Measurements from ENCODE around the gene GSG1L.

The GSG1L gene

DNA sequence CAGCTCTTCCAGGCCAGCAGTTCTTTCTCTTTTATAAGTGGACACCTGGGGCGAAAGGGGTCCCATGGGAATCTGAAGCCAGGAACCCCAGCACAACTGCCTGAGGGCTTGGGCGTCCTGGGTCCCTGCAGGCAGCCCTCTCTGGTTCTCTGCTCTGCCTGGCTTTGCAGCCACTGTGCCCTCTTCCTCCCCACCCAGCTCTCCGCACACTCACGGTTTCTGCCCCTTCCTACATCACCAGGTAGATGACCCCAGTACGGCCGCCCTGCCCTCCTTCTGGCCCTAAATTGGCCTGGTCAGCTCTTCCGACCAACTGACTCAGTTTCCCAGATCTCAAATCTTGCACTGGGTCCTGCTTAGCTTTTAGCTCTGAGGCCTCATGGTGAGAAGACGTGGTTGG, 288.3 kb downstream of the GSG1L start:
- Histone ChIP-seq H3K4me3 (replicated peaks; ENCODE audit: insufficient read depth, low read length) (no peak overlapping the region), H3K27ac (replicated peaks) (no peak overlapping the region), H3K27me3 (ENCODE audit: insufficient read depth, poor library complexity, severe bottlenecking) (no peaks in the 10 kb centered on the region)
- DNase-seq (ENCODE audit: low read depth in 1 of 2, low spot score in 1 of 2) = no peak
- no peak for TF ChIP-seq SPI1 (IDR thresholded peaks at IDR 0.05; ENCODE audit: borderline replicate concordance, low read depth)
- TF ChIP-seq, protein P1, sequence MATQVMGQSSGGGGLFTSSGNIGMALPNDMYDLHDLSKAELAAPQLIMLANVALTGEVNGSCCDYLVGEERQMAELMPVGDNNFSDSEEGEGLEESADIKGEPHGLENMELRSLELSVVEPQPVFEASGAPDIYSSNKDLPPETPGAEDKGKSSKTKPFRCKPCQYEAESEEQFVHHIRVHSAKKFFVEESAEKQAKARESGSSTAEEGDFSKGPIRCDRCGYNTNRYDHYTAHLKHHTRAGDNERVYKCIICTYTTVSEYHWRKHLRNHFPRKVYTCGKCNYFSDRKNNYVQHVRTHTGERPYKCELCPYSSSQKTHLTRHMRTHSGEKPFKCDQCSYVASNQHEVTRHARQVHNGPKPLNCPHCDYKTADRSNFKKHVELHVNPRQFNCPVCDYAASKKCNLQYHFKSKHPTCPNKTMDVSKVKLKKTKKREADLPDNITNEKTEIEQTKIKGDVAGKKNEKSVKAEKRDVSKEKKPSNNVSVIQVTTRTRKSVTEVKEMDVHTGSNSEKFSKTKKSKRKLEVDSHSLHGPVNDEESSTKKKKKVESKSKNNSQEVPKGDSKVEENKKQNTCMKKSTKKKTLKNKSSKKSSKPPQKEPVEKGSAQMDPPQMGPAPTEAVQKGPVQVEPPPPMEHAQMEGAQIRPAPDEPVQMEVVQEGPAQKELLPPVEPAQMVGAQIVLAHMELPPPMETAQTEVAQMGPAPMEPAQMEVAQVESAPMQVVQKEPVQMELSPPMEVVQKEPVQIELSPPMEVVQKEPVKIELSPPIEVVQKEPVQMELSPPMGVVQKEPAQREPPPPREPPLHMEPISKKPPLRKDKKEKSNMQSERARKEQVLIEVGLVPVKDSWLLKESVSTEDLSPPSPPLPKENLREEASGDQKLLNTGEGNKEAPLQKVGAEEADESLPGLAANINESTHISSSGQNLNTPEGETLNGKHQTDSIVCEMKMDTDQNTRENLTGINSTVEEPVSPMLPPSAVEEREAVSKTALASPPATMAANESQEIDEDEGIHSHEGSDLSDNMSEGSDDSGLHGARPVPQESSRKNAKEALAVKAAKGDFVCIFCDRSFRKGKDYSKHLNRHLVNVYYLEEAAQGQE (IDR thresholded peaks at IDR 0.05; ENCODE audit: insufficient replicate concordance, low read depth) = no peak

DNA sequence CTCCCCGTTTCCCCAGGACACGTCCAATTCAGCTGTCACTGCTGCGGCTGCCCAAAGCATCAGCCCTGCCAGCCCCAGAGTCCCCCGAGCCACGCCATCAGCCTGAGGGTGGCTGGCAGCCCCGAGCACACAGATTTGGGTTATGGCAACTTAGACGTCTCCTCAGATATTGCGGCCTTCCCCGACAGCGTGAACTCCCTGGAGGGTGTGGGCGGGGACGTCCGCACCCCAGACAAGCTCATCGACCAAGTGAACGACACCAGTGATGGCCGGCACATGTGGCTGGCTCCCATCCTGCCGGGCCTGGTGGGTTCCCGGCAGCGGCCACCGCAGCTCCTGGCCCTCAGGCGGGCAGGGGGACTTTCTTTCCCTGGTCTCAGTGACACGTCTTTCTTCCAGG, 288.7 kb downstream of the GSG1L start:
- TF ChIP-seq, protein P2, sequence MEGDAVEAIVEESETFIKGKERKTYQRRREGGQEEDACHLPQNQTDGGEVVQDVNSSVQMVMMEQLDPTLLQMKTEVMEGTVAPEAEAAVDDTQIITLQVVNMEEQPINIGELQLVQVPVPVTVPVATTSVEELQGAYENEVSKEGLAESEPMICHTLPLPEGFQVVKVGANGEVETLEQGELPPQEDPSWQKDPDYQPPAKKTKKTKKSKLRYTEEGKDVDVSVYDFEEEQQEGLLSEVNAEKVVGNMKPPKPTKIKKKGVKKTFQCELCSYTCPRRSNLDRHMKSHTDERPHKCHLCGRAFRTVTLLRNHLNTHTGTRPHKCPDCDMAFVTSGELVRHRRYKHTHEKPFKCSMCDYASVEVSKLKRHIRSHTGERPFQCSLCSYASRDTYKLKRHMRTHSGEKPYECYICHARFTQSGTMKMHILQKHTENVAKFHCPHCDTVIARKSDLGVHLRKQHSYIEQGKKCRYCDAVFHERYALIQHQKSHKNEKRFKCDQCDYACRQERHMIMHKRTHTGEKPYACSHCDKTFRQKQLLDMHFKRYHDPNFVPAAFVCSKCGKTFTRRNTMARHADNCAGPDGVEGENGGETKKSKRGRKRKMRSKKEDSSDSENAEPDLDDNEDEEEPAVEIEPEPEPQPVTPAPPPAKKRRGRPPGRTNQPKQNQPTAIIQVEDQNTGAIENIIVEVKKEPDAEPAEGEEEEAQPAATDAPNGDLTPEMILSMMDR (IDR thresholded peaks at IDR 0.05; ENCODE audit: insufficient read depth, low read length) = no peak
- TF ChIP-seq, protein P1 (IDR thresholded peaks at IDR 0.05; ENCODE audit: insufficient replicate concordance, low read depth) = no peak
- no peak for TF ChIP-seq POLR2AphosphoS5 (IDR thresholded peaks at IDR 0.05; ENCODE audit: low read depth)
- TF ChIP-seq GABPA (IDR thresholded peaks at IDR 0.05; ENCODE audit: low read depth) = no peak
- DNase-seq (ENCODE audit: low read depth in 1 of 2, low spot score in 1 of 2) = no peak
- no peak overlapping the region for H3K27ac ChIP-seq (replicated peaks)
- H3K27me3 ChIP-seq (ENCODE audit: insufficient read depth, poor library complexity, severe bottlenecking) = no peaks in the 10 kb centered on the region
- no peak overlapping the region for H3K4me3 ChIP-seq (replicated peaks; ENCODE audit: insufficient read depth, low read length)

DNA sequence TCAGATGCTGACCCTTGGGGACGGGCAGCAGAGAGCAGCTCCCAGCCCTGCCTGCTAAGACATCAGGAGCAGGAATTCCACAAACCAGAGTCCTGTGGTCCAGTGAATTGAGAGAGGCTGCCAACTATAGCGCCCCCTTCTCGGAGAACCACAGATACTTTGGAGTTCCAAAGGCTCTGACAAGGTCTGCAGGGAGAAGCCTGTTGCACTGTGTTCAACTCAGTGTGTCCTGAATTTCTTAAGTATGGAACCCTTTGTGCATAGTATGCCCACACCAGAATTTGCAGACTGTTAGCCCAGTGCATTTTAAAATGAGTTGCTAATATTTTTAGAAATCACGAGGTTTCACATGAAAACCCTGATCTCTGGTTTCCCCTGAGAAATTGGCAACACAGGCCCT, 290.2 kb downstream of the GSG1L start:
- DNase-seq (ENCODE audit: low read depth in 1 of 2, low spot score in 1 of 2) = no peak
- TF ChIP-seq, protein P1 (IDR thresholded peaks at IDR 0.05; ENCODE audit: insufficient replicate concordance, low read depth) = no peak
- TF ChIP-seq, protein P2 (IDR thresholded peaks at IDR 0.05; ENCODE audit: insufficient read depth, low read length) = no peak
- TF ChIP-seq SPI1 (IDR thresholded peaks at IDR 0.05; ENCODE audit: borderline replicate concordance, low read depth) = no peak
- no peak overlapping the region for H3K4me3 ChIP-seq (replicated peaks; ENCODE audit: insufficient read depth, low read length)
- no peak overlapping the region for H3K27ac ChIP-seq (replicated peaks)
- H3K27me3 ChIP-seq (ENCODE audit: insufficient read depth, poor library complexity, severe bottlenecking) = no peaks in the 10 kb centered on the region

All from HL-60 (cell line).